ENCODE measurements around the gene COL6A2. TPM values are rescaled to one million over a fixed set of nuclear protein-coding genes. Genes with fewer than 3 reads are reported as not detected.

COL6A2 gene
- total and polyA plus RNA-seq, 2 of the 4 experiments (the other 2 are of a cell fraction): 208 to 1,065 TPM

GRCh38 chr21:46131838-46132651 is 34.1 kb downstream of the COL6A2 start:
- in situ Hi-C loops (cut with MboI; ENCODE audit: low sequenced_read_pairs): no loop called here
- Histone ChIP-seq H3K9me1 (ENCODE audit: insufficient read depth, low read length) (peaks cover 6% of the 10 kb centered on the region; the same call in 1 of the 2 replicates), H3K4me1 (ENCODE audit: control insufficient read depth, insufficient read depth, low read length) (no peaks in the 10 kb centered on the region), H3K36me3 (ENCODE audit: control insufficient read depth, insufficient read depth, low read length) (peaks cover 49% of the 10 kb centered on the region; the same call in 1 of the 2 replicates), H3K4ac (ENCODE audit: low read depth, low read length) (no peak overlapping the region), H4K91ac (ENCODE audit: insufficient read depth, low read depth, low read length) (no peak overlapping the region), H2BK20ac (ENCODE audit: low read depth, low read length) (no peak overlapping the region), H3K14ac (replicated peaks; ENCODE audit: low read depth, low read length) (no peak overlapping the region), H3K9ac (ENCODE audit: low read depth, low read length) (no peak overlapping the region), H3K18ac (ENCODE audit: low read depth, low read length) (no peak overlapping the region), H3K27ac (ENCODE audit: insufficient read depth, low read length) (no peak overlapping the region), H2BK120ac (ENCODE audit: low read depth, low read length) (no peak overlapping the region), H3K56ac (ENCODE audit: extremely low read depth, insufficient read depth, low read length) (no peak overlapping the region), H2AK5ac (ENCODE audit: low read depth, low read length) (no peak overlapping the region), H3K23ac (ENCODE audit: low read depth, low read length) (no peak overlapping the region), H2AFZ (replicated peaks; ENCODE audit: low read length, poor library complexity) (peak overlapping the region; percentile 74), H2BK15ac (ENCODE audit: low read depth, low read length) (no peak overlapping the region), H4K20me1 (ENCODE audit: insufficient read depth, low read length) (peaks cover 81% of the 10 kb centered on the region), H4K5ac (ENCODE audit: low read depth, low read length) (no peak overlapping the region), H3K9me3 (ENCODE audit: control insufficient read depth, insufficient read depth, low read length) (no peaks in the 10 kb centered on the region), H3K4me2 (ENCODE audit: low read depth, low read length) (no peak overlapping the region), H3K27me3 (ENCODE audit: control insufficient read depth, insufficient read depth, low read length) (no peaks in the 10 kb centered on the region), H2AK9ac (replicated peaks; ENCODE audit: low read depth, low read length, poor library complexity) (peak overlapping the region; percentile 5), H2BK5ac (ENCODE audit: low read depth, low read length, poor library complexity, severe bottlenecking) (no peak overlapping the region), H4K8ac (ENCODE audit: low read depth in 2 of 2, low read length in 2 of 2) (no peak overlapping the region), H3K4me3 (ENCODE audit: insufficient read depth, low read depth, low read length) (no peak overlapping the region), H3K79me1 (ENCODE audit: low read depth in 1 of 2, low read length in 2 of 2) (peaks cover 0 to 29% of the 10 kb centered on the region in 2 experiments; a peak in 2 of 4 replicates)
- DNase-seq: no peak
- BruUV-seq (replicated peaks): TSS peak; percentile 93
- POLR2A ChIA-PET (ENCODE audit: unreplicated experiment): no interaction called here
- WGBS, 2 experiments (ENCODE audit: extremely low coverage in 2 of 2, insufficient read length in 1 of 2): 94% methylated on average over 53 of the region's 85 CpGs; no CpG with 5 or more reads in 1 of the 2 experiments
- ATAC-seq (ENCODE audit: low read depth): no peak; the same call in 1 of the 2 replicates
- dilution Hi-C loops (cut with HindIII; ENCODE audit: low sequenced_read_pairs, unreplicated experiment): no loop called here
- CTCF ChIA-PET: no interaction called here
- intact Hi-C loops (cut with micrococcal nuclease): no loop called here
- TF ChIP-seq CEBPB (IDR thresholded peaks at IDR 0.05; ENCODE audit: low read depth, low read length) (no peak), CTCF (conservative IDR thresholded peaks at IDR 0.05; ENCODE audit: low read depth, low read length) (no peak), RFX5 (IDR thresholded peaks at IDR 0.05; ENCODE audit: low read depth, low read length) (no peak), RAD21 (IDR thresholded peaks at IDR 0.05; ENCODE audit: low read length) (no peak), SMC3 (IDR thresholded peaks at IDR 0.05; ENCODE audit: low read depth, low read length) (no peak), NFE2L2 (IDR thresholded peaks at IDR 0.05; ENCODE audit: low read depth, low read length) (no peak), MXI1 (IDR thresholded peaks at IDR 0.05; ENCODE audit: borderline replicate concordance, low read depth, low read length) (no peak), MAZ (IDR thresholded peaks at IDR 0.05; ENCODE audit: borderline replicate concordance, low read depth, low read length) (no peak), USF2 (IDR thresholded peaks at IDR 0.05; ENCODE audit: low read depth, low read length) (no peak), RCOR1 (IDR thresholded peaks at IDR 0.05; ENCODE audit: insufficient replicate concordance, low read length) (no peak), POLR2A (IDR thresholded peaks at IDR 0.05; ENCODE audit: low read depth, low read length) (no peak), CHD1 (IDR thresholded peaks at IDR 0.05; ENCODE audit: low read depth, low read length) (no peak), FOS (IDR thresholded peaks at IDR 0.05; ENCODE audit: low read depth, low read length) (no peak), ELK1 (IDR thresholded peaks at IDR 0.05; ENCODE audit: borderline replicate concordance, low read depth, low read length) (no peak), MAFK (IDR thresholded peaks at IDR 0.05; ENCODE audit: low read depth, low read length) (no peak)
